SK-N-SH treated with all-trans-retinoic acid at 6 μM for 48 hours (cell line): ENCODE data around the gene KCNMA1.
"Not testable (repeated sequence)": the region's sequence is repeated elsewhere in the genome, so short reads cannot be mapped to it uniquely, and the experiment has no call there.

Experiments used
- ATAC-seq: fragments of 200-7000 bp; cut with Tn5 transposase; 3 replicates; pipeline ENCODE4 v1.9.1; 2020; ENCODE audit warnings: mild to moderate bottlenecking, moderate library complexity
- ARNTL ChIP-seq: fragments of 450-650 bp; formaldehyde crosslinking; IDR thresholded peaks from 2 replicates; pipeline ENCODE4 v1.5.0; 2020; ENCODE audit warnings: low read depth, mild to moderate bottlenecking, moderate library complexity, borderline replicate concordance
- BACH2 ChIP-seq: fragments of 250-450 bp; sonication (Bioruptor Pico); IDR thresholded peaks from 2 replicates; pipeline ENCODE4 v1.9.0; 2021; ENCODE audit warnings: mild to moderate bottlenecking, borderline replicate concordance
- CSDC2 ChIP-seq: fragments of 250-450 bp; sonication (Bioruptor Pico); IDR thresholded peaks from 2 replicates; pipeline ENCODE4 v1.5.0; 2020; ENCODE audit warnings: mild to moderate bottlenecking, moderate library complexity
- ESRRG ChIP-seq: fragments of 250-450 bp; sonication (Bioruptor Pico); IDR thresholded peaks from 2 replicates; pipeline ENCODE4 v1.6.1; 2021; ENCODE audit warnings: mild to moderate bottlenecking
- GLIS3 ChIP-seq: fragments of 250-450 bp; sonication (Bioruptor Pico); IDR thresholded peaks from 2 replicates; pipeline ENCODE4 v1.5.0; 2020; ENCODE audit warnings: mild to moderate bottlenecking, moderate library complexity
- ISL1 ChIP-seq: fragments of 250-450 bp; sonication (Bioruptor Pico); IDR thresholded peaks from 2 replicates; pipeline ENCODE4 v2.1.2; 2022; ENCODE audit warnings: mild to moderate bottlenecking, moderate library complexity
- OSR1 ChIP-seq: fragments of 250-450 bp; sonication (Bioruptor Pico); IDR thresholded peaks from 2 replicates; pipeline ENCODE4 v1.8.0; 2022; ENCODE audit warnings: moderate library complexity, mild to moderate bottlenecking, inconsistent platforms
- RARB ChIP-seq: fragments of 250-450 bp; sonication (Bioruptor Pico); IDR thresholded peaks from 2 replicates; pipeline ENCODE4 v1.8.0; 2021; ENCODE audit warnings: mild to moderate bottlenecking, moderate library complexity
- SNAI2 ChIP-seq: fragments of 250-450 bp; sonication (Bioruptor Pico); IDR thresholded peaks from 2 replicates; pipeline ENCODE4 v1.5.0; 2020; ENCODE audit warnings: mild to moderate bottlenecking, moderate library complexity
- TCF4 ChIP-seq: fragments of 250-450 bp; sonication (Bioruptor Pico); IDR thresholded peaks from 2 replicates; pipeline ENCODE4 v1.8.0; 2021; ENCODE audit warnings: mild to moderate bottlenecking, moderate library complexity, borderline replicate concordance
- TOX ChIP-seq: fragments of 250-450 bp; sonication (Bioruptor Pico); IDR thresholded peaks from 2 replicates; pipeline ENCODE4 v1.8.0; 2021; ENCODE audit warnings: mild to moderate bottlenecking, moderate library complexity, borderline replicate concordance
- ZC3H10 ChIP-seq: fragments of 250-450 bp; sonication (Bioruptor Pico); IDR thresholded peaks from 2 replicates; pipeline ENCODE4 v1.5.1; 2021; ENCODE audit warnings: mild to moderate bottlenecking, moderate library complexity
- ZFP3 ChIP-seq: fragments of 250-450 bp; sonication (Bioruptor Pico); IDR thresholded peaks from 2 replicates; pipeline ENCODE4 v1.5.0; 2020; ENCODE audit warnings: mild to moderate bottlenecking, moderate library complexity
- ZFP30 ChIP-seq: fragments of 450-650 bp; formaldehyde crosslinking; IDR thresholded peaks from 2 replicates; pipeline ENCODE4 v1.5.0; 2022; ENCODE audit warnings: mild to moderate bottlenecking, moderate library complexity
- ZNF70 ChIP-seq: fragments of 450-650 bp; formaldehyde crosslinking; IDR thresholded peaks from 2 replicates; pipeline ENCODE4 v1.5.0; 2020; ENCODE audit warnings: mild to moderate bottlenecking, moderate library complexity
- ZNF8 ChIP-seq: fragments of 450-650 bp; formaldehyde crosslinking; IDR thresholded peaks from 2 replicates; pipeline ENCODE4 v1.5.0; 2020; ENCODE audit warnings: mild to moderate bottlenecking, moderate library complexity
- TF ChIP-seq, protein P1 (sequence below): fragments of 250-450 bp; sonication (Bioruptor Pico); IDR thresholded peaks from 2 replicates; pipeline ENCODE4 v1.8.0; 2020; ENCODE audit warnings: mild to moderate bottlenecking, moderate library complexity, borderline replicate concordance
- TF ChIP-seq, protein P2 (sequence below): fragments of 250-450 bp; sonication (Bioruptor Pico); IDR thresholded peaks from 2 replicates; pipeline ENCODE4 v1.5.1; 2021; ENCODE audit warnings: mild to moderate bottlenecking, moderate library complexity
- TF ChIP-seq, protein P3 (sequence below): fragments of 250-450 bp; sonication (Bioruptor Pico); IDR thresholded peaks from 2 replicates; pipeline ENCODE4 v1.8.0; 2021; ENCODE audit warnings: low read depth, mild to moderate bottlenecking, moderate library complexity, borderline replicate concordance
- TF ChIP-seq, protein P4 (sequence below): fragments of 250-450 bp; sonication (Bioruptor Pico); IDR thresholded peaks from 2 replicates; pipeline ENCODE4 v1.5.1; 2020; ENCODE audit warnings: low read depth, mild to moderate bottlenecking, moderate library complexity
- TF ChIP-seq, protein P5 (sequence below): fragments of 250-450 bp; sonication (Bioruptor Pico); IDR thresholded peaks from 2 replicates; pipeline ENCODE4 v1.5.0; 2020; ENCODE audit warnings: mild to moderate bottlenecking, moderate library complexity

KCNMA1 gene

DNA sequence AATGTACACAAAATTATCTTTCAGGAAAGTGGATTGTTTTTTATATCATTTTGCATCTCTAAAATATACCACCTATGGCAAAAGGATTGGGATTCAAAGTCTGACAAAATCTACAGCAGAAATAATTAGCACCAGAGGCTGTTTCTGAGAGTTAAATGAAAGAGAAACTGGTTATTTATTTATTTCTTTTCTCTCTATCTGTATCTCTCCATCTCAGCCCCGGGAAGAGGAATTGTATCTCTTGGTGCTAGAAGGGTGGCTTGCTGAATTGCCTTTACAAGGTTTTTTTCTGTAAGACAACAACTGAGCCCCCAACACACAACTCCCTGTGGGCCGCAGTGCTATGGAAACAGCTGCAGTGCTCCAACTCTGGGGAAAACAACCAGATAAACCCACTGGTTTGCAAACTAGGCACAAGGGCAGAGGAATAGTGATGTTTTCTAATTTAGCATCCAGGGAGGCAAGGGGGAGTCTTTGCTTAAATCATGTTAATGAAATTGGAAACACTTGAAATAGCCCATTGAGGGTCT is 249.0 kb downstream of the KCNMA1 start (continued):
- no peak for TF ChIP-seq ZC3H10
- TF ChIP-seq GLIS3: no peak
- no peak for TF ChIP-seq ZNF8
- no peak for TF ChIP-seq SNAI2 (CRISPR knock-in tag)
- TF ChIP-seq, protein P1, sequence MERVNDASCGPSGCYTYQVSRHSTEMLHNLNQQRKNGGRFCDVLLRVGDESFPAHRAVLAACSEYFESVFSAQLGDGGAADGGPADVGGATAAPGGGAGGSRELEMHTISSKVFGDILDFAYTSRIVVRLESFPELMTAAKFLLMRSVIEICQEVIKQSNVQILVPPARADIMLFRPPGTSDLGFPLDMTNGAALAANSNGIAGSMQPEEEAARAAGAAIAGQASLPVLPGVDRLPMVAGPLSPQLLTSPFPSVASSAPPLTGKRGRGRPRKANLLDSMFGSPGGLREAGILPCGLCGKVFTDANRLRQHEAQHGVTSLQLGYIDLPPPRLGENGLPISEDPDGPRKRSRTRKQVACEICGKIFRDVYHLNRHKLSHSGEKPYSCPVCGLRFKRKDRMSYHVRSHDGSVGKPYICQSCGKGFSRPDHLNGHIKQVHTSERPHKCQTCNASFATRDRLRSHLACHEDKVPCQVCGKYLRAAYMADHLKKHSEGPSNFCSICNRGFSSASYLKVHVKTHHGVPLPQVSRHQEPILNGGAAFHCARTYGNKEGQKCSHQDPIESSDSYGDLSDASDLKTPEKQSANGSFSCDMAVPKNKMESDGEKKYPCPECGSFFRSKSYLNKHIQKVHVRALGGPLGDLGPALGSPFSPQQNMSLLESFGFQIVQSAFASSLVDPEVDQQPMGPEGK (CRISPR knock-in tag): no peak
- TF ChIP-seq ZNF70 (CRISPR knock-in tag): no peak
- no peak for TF ChIP-seq ESRRG
- TF ChIP-seq TCF4: no peak
- no peak for TF ChIP-seq TOX (CRISPR knock-in tag)
- TF ChIP-seq CSDC2 (CRISPR knock-in tag): no peak
- no peak for TF ChIP-seq ZFP3 (CRISPR knock-in tag)
- no peak for TF ChIP-seq OSR1 (CRISPR knock-in tag)
- TF ChIP-seq, all 23 proteins: peak for 0

DNA sequence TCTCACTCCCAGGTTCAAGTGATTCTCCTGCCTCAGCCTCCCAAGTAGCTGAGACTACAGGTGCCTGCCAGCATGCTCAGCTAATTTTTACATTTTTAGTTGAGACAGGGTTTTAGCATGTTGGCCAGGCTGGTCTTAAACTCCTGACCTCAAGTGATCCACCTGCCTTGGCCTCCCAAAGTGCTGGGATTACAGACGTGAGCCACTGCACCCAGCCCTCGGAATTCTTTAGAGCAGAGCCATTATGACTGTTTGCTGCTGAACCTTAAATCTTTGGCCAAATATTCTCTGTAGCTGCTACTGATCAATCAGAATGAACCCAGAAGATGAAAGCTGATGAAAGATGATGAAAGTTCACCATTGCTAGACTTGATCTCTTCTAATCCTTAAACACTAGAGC is 249.9 kb downstream of the KCNMA1 start:
- not testable (repeated sequence) for ATAC-seq

DNA sequence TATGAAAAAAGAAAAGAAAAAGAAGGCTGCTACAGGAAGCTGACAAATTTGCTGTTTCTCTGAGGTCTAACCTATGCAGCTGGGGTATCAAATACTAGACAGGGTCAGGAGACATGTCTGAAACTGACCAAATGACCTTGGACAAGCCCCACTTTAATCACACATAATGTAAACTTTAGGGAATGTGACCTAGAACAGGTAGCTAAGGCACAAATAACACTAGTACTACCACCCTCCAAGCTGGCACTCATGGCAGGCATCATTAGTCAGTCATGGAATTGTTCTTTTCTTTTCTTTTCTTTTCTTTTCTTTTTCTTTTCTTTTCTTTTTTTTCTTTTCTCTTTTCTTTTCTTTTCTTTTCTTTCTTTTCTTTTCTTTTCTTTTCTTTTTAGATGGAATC is 250.4 kb downstream of the KCNMA1 start:
- peak; percentile 10; the same call in 2 of the 3 replicates for ATAC-seq
- no peak for TF ChIP-seq SNAI2 (CRISPR knock-in tag)
- TF ChIP-seq ISL1 (CRISPR knock-in tag): no peak
- TF ChIP-seq, protein P2, sequence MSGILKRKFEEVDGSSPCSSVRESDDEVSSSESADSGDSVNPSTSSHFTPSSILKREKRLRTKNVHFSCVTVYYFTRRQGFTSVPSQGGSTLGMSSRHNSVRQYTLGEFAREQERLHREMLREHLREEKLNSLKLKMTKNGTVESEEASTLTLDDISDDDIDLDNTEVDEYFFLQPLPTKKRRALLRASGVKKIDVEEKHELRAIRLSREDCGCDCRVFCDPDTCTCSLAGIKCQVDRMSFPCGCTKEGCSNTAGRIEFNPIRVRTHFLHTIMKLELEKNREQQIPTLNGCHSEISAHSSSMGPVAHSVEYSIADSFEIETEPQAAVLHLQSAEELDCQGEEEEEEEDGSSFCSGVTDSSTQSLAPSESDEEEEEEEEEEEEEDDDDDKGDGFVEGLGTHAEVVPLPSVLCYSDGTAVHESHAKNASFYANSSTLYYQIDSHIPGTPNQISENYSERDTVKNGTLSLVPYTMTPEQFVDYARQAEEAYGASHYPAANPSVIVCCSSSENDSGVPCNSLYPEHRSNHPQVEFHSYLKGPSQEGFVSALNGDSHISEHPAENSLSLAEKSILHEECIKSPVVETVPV: no peak
- no peak for TF ChIP-seq BACH2
- TF ChIP-seq ESRRG: no peak
- no peak for TF ChIP-seq ZFP3 (CRISPR knock-in tag)
- TF ChIP-seq, protein P3, sequence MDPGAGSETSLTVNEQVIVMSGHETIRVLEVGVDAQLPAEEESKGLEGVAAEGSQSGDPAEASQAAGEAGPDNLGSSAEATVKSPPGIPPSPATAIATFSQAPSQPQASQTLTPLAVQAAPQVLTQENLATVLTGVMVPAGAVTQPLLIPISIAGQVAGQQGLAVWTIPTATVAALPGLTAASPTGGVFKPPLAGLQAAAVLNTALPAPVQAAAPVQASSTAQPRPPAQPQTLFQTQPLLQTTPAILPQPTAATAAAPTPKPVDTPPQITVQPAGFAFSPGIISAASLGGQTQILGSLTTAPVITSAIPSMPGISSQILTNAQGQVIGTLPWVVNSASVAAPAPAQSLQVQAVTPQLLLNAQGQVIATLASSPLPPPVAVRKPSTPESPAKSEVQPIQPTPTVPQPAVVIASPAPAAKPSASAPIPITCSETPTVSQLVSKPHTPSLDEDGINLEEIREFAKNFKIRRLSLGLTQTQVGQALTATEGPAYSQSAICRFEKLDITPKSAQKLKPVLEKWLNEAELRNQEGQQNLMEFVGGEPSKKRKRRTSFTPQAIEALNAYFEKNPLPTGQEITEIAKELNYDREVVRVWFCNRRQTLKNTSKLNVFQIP: no peak
- TF ChIP-seq ARNTL (CRISPR knock-in tag): no peak
- TF ChIP-seq, protein P1 (CRISPR knock-in tag): no peak
- TF ChIP-seq ZFP30 (CRISPR knock-in tag): no peak
- no peak for TF ChIP-seq RARB (CRISPR knock-in tag)
- TF ChIP-seq OSR1 (CRISPR knock-in tag): no peak
- TF ChIP-seq, protein P4, sequence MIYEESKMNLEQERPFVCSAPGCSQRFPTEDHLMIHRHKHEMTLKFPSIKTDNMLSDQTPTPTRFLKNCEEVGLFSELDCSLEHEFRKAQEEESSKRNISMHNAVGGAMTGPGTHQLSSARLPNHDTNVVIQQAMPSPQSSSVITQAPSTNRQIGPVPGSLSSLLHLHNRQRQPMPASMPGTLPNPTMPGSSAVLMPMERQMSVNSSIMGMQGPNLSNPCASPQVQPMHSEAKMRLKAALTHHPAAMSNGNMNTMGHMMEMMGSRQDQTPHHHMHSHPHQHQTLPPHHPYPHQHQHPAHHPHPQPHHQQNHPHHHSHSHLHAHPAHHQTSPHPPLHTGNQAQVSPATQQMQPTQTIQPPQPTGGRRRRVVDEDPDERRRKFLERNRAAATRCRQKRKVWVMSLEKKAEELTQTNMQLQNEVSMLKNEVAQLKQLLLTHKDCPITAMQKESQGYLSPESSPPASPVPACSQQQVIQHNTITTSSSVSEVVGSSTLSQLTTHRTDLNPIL: no peak
- TF ChIP-seq, protein P5, sequence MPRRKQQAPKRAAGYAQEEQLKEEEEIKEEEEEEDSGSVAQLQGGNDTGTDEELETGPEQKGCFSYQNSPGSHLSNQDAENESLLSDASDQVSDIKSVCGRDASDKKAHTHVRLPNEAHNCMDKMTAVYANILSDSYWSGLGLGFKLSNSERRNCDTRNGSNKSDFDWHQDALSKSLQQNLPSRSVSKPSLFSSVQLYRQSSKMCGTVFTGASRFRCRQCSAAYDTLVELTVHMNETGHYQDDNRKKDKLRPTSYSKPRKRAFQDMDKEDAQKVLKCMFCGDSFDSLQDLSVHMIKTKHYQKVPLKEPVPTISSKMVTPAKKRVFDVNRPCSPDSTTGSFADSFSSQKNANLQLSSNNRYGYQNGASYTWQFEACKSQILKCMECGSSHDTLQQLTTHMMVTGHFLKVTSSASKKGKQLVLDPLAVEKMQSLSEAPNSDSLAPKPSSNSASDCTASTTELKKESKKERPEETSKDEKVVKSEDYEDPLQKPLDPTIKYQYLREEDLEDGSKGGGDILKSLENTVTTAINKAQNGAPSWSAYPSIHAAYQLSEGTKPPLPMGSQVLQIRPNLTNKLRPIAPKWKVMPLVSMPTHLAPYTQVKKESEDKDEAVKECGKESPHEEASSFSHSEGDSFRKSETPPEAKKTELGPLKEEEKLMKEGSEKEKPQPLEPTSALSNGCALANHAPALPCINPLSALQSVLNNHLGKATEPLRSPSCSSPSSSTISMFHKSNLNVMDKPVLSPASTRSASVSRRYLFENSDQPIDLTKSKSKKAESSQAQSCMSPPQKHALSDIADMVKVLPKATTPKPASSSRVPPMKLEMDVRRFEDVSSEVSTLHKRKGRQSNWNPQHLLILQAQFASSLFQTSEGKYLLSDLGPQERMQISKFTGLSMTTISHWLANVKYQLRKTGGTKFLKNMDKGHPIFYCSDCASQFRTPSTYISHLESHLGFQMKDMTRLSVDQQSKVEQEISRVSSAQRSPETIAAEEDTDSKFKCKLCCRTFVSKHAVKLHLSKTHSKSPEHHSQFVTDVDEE: no peak
- no peak for TF ChIP-seq ZNF70 (CRISPR knock-in tag)
- TF ChIP-seq ZNF8: no peak
- TF ChIP-seq TOX (CRISPR knock-in tag): no peak
- TF ChIP-seq TCF4: no peak
- no peak for TF ChIP-seq GLIS3
